ENCODE results near the gene PCDH15.

GRCh38 chr10:54234832-54235231, 566.2 kb downstream of the PCDH15 start:
- no peak for TF ChIP-seq CTCF (conservative IDR thresholded peaks at IDR 0.05; ENCODE audit: low read length)
- no peak for TF ChIP-seq EZH2phosphoT487 (IDR thresholded peaks at IDR 0.05; ENCODE audit: borderline replicate concordance, low read depth, low read length)

Measured in OCI-LY7 (cell line).